PC-3 (cell line): ENCODE measurements around the gene TRIM47. TPM values are rescaled to one million over a fixed set of nuclear protein-coding genes. Genes with fewer than 3 reads are reported as not detected.

Source experiments
- ATAC-seq: fragments of 200-7000 bp; cut with Tn5 transposase; 2 replicates; pipeline ENCODE4 v1.9.1; 2020; ENCODE audit warnings: mild to moderate bottlenecking, moderate library complexity
- BruUV-seq: library from RNA; stranded (reverse); fragments of 400-500 nt; replicated peaks from 2 replicates; lab custom pipeline; 2021; lab: Mats Ljungman, UMichigan
- CTCF ChIA-PET: fragments of 300-600 bp; sonication (Branson Sonifier 250); formaldehyde crosslinking; loops from one replicate; lab custom pipeline; 2022; ENCODE audit warnings: antibody characterized with exemption; lab: Charles Lee
- POLR2A ChIA-PET: fragments of 300-600 bp; sonication (Branson Sonifier 250); formaldehyde crosslinking; loops from one replicate; lab custom pipeline; 2022; ENCODE audit warnings: antibody characterized with exemption; ENCODE audit not compliant: unreplicated experiment; lab: Charles Lee
- DNase-seq: peaks from one replicate; pipeline ENCODE4 v3.0.0-alpha.2; 2015
- H2AFZ ChIP-seq: fragments of 300-600 bp; sonication (generic); 2 replicates; pipeline ENCODE4 v1.6.0; 2016; ENCODE audit warnings: antibody characterized with exemption, low read length
- H3F3A ChIP-seq: fragments of 300-600 bp; sonication (generic); one replicate; pipeline ENCODE4 v1.6.0; 2017; ENCODE audit warnings: antibody characterized with exemption, low read length, control low read depth, mild to moderate bottlenecking; ENCODE audit not compliant: unreplicated experiment
- H3K27ac ChIP-seq: fragments of 300-600 bp; sonication (generic); 2 replicates; pipeline ENCODE4 v1.5.1; 2016; ENCODE audit warnings: mild to moderate bottlenecking, low read length
- H3K27me3 ChIP-seq: fragments of 300-600 bp; sonication (generic); 2 replicates; pipeline ENCODE4 v1.6.1; 2016; ENCODE audit warnings: low read length, mixed read lengths
- H3K36me3 ChIP-seq: fragments of 300-600 bp; sonication (generic); 2 replicates; pipeline ENCODE4 v1.6.1; 2016; ENCODE audit warnings: low read depth, mixed run types, low read length, mixed read lengths
- H3K4me1 ChIP-seq: fragments of 300-600 bp; sonication (generic); 2 replicates; pipeline ENCODE4 v1.5.1; 2016; ENCODE audit warnings: low read length; ENCODE audit not compliant: insufficient read depth
- H3K4me2 ChIP-seq: fragments of 300-600 bp; sonication (generic); 2 replicates; pipeline ENCODE4 v1.6.0; 2016; ENCODE audit warnings: low read length
- H3K4me3 ChIP-seq: fragments of 300-600 bp; sonication (generic); 2 replicates; pipeline ENCODE4 v1.5.1; 2016; ENCODE audit warnings: mild to moderate bottlenecking, low read length, mixed read lengths
- H3K79me2 ChIP-seq: fragments of 300-600 bp; sonication (generic); 2 replicates; pipeline ENCODE4 v1.6.1; 2017; ENCODE audit warnings: low read length, mixed read lengths
- H3K9ac ChIP-seq: fragments of 300-600 bp; sonication (generic); 2 replicates; pipeline ENCODE4 v1.6.0; 2016; ENCODE audit warnings: mild to moderate bottlenecking, low read length
- H3K9me2 ChIP-seq: fragments of 300-600 bp; sonication (generic); replicated peaks from 2 replicates; pipeline ENCODE4 v1.6.1; 2016; ENCODE audit warnings: mixed run types, low read length, mixed read lengths
- H3K9me3 ChIP-seq: fragments of 300-600 bp; sonication (generic); 2 replicates; pipeline ENCODE4 v1.6.1; 2016; ENCODE audit warnings: low read length, mixed read lengths
- H4K20me1 ChIP-seq: fragments of 300-600 bp; sonication (generic); 2 replicates; pipeline ENCODE4 v1.6.1; 2016; ENCODE audit warnings: low read length, mixed read lengths
- CTCF ChIP-seq: fragments of 300-600 bp; sonication (generic); conservative IDR thresholded peaks from 2 replicates; pipeline ENCODE4 v1.5.1; 2017; ENCODE audit warnings: antibody characterized with exemption, low read depth, mild to moderate bottlenecking, low read length
- EZH2 ChIP-seq: fragments of 300-600 bp; sonication (generic); IDR thresholded peaks from one replicate; pipeline ENCODE4 v1.6.1; 2017; ENCODE audit warnings: antibody characterized with exemption, mild to moderate bottlenecking, low read length; ENCODE audit not compliant: unreplicated experiment
- EZH2phosphoT487 ChIP-seq: fragments of 300-600 bp; sonication (generic); IDR thresholded peaks from 2 replicates; pipeline ENCODE4 v1.6.1; 2018; ENCODE audit warnings: mild to moderate bottlenecking, antibody characterized with exemption, low read length, borderline replicate concordance
- intact Hi-C: fragments of 100-400 bp; cut with micrococcal nuclease; formaldehyde crosslinking; loops from 2 replicates; pipeline ENCODE4 v1.9.0; 2023
- total RNA-seq: library from RNA; depleted of rRNA; stranded (reverse); fragments of >200 nt; gene quantifications from 2 replicates; pipeline ENCODE4 v1.2.3, GENCODE V29; 2014

The TRIM47 gene
- total RNA-seq, 1 experiment from 2014 or later = 73.7 TPM

- CTCF ChIA-PET = no interaction called here
- Histone ChIP-seq H3K4me2 (no peak overlapping the region), H3K4me3 (no peak overlapping the region), H3K36me3 (no peaks in the 10 kb centered on the region), H3K4me1 (no peaks in the 10 kb centered on the region), H3K9me3 (no peaks in the 10 kb centered on the region), H3K27ac (no peak overlapping the region), H2AFZ (no peak overlapping the region), H3F3A (no peaks in the 10 kb centered on the region), H3K79me2 (no peaks in the 10 kb centered on the region), H4K20me1 (no peaks in the 10 kb centered on the region), H3K27me3 (no peaks in the 10 kb centered on the region), H3K9me2 (no peaks in the 10 kb centered on the region), H3K9ac (no peak overlapping the region)
- no TSS peak for BruUV-seq
- intact Hi-C loops = no loop called here
- ATAC-seq = no peak
- TF ChIP-seq EZH2 (no peak), CTCF (no peak), EZH2phosphoT487 (no peak)
- DNase-seq = no peak
- POLR2A ChIA-PET = no interaction called here
Observed at GRCh38 chr17:75926456-75926855, 48.1 kb upstream of the TRIM47 start.

GRCh38 chr17:75925912-75926311 is 47.5 kb upstream of the TRIM47 start:
- DNase-seq (no peak), ATAC-seq (no peak)
- no peaks in the 10 kb centered on the region for H3K79me2 ChIP-seq
- no peaks in the 10 kb centered on the region for H3K4me1 ChIP-seq
- H3K9ac ChIP-seq = no peak overlapping the region
- H4K20me1 ChIP-seq = no peaks in the 10 kb centered on the region
- H3K27ac ChIP-seq = no peak overlapping the region
- TF ChIP-seq CTCF = no peak
- no peak for TF ChIP-seq EZH2phosphoT487
- TF ChIP-seq EZH2 = no peak
- intact Hi-C loops = no loop called here
- no peak overlapping the region for H3K4me2 ChIP-seq
- no peaks in the 10 kb centered on the region for H3K27me3 ChIP-seq
- H3K9me2 ChIP-seq = no peaks in the 10 kb centered on the region
- H3K9me3 ChIP-seq = no peaks in the 10 kb centered on the region
- H3K4me3 ChIP-seq = no peak overlapping the region
- H3K36me3 ChIP-seq = no peaks in the 10 kb centered on the region; the same call in 1 of the 2 replicates
- ChIA-PET POLR2A (no interaction called here), CTCF (no interaction called here)
- no peaks in the 10 kb centered on the region for H3F3A ChIP-seq
- H2AFZ ChIP-seq = no peak overlapping the region
- no TSS peak for BruUV-seq

GRCh38 chr17:75925103-75925502 is 46.7 kb upstream of the TRIM47 start:
- Histone ChIP-seq H3K4me2 (no peak overlapping the region), H3K4me3 (no peak overlapping the region), H3K9ac (no peak overlapping the region), H3K4me1 (no peaks in the 10 kb centered on the region), H3K79me2 (no peaks in the 10 kb centered on the region), H3K36me3 (no peaks in the 10 kb centered on the region; the same call in 1 of the 2 replicates), H3F3A (no peaks in the 10 kb centered on the region), H4K20me1 (no peaks in the 10 kb centered on the region), H3K27me3 (no peaks in the 10 kb centered on the region), H2AFZ (no peak overlapping the region), H3K9me3 (no peaks in the 10 kb centered on the region), H3K9me2 (no peaks in the 10 kb centered on the region), H3K27ac (no peak overlapping the region)
- ATAC-seq (no peak), DNase-seq (no peak)
- no TSS peak for BruUV-seq
- CTCF ChIA-PET = no interaction called here
- intact Hi-C loops = no loop called here
- POLR2A ChIA-PET = interaction anchor here (0.5 kb wide), 1 partner anchor 72 kb away, joined by 18 read pairs; no protein-coding TSS in a partner anchor
- no peak for TF ChIP-seq EZH2phosphoT487
